ENCODE measurements around the gene FOXN1. TPM values are rescaled to one million over a fixed set of nuclear protein-coding genes. Genes with fewer than 3 reads are reported as not detected.

FOXN1 gene
- total RNA-seq, 4 donors from 2014 or later = not detected

DNA sequence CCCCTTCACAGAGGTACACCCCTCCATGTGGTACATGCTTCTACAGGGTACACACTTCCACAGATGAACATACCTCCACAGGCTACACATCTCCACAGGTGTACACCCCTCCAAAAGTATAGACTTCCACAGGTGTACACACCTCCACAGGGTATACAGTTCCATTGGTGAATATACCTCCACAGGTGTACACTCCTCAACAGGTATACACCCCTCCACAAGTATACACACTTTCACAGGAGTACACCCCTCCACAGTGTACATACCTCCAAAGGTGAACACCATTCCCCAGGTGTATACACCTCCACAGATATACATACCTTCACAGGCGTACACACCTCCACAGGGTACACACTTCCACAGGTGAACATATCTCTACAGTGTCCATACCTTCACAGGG, 9.4 kb downstream of the FOXN1 start:
- no peaks in the 10 kb centered on the region for H3K27me3 ChIP-seq
- no peak for TF ChIP-seq CTCF (IDR thresholded peaks at IDR 0.05)
- TF ChIP-seq POLR2A (IDR thresholded peaks at IDR 0.05) = no peak
- H3K27ac ChIP-seq = no peak overlapping the region
- H3K9me3 ChIP-seq = no peaks in the 10 kb centered on the region
- no peak overlapping the region for H3K4me3 ChIP-seq
- H3K4me1 ChIP-seq = no peaks in the 10 kb centered on the region
- no peaks in the 10 kb centered on the region for H3K36me3 ChIP-seq
- DNase-seq = no peak

GRCh38 chr17:28518132-28518531, 12.0 kb downstream of the FOXN1 start:
- Histone ChIP-seq H3K27me3 (no peaks in the 10 kb centered on the region), H3K4me1 (no peaks in the 10 kb centered on the region), H3K4me3 (no peak overlapping the region), H3K27ac (no peak overlapping the region), H3K9me3 (no peaks in the 10 kb centered on the region), H3K36me3 (no peaks in the 10 kb centered on the region)
- no peak for DNase-seq
- TF ChIP-seq POLR2A (IDR thresholded peaks at IDR 0.05) (no peak), CTCF (IDR thresholded peaks at IDR 0.05) (no peak)

DNA sequence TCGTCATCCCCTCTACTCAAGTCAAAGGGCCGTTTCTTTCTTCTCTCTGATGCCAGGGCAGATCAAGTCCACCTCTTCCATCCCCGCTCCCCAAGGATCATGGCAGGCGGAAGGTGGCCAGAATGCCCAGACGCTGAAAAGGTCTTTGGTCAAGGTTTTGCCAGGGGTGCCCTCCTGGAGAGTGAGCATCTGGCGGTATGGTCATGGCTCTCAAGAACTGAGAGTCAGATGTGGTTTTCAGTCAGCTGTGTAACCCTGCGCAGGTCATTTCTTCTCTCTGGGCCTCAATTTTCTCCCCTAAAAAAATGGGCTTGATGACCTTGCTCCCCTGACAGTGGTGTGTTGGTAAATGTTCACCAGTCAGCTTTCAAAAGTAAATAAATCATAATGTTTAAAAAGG, 12.4 kb downstream of the FOXN1 start:
- no peak overlapping the region for H3K27ac ChIP-seq
- H3K27me3 ChIP-seq = no peaks in the 10 kb centered on the region
- H3K9me3 ChIP-seq = no peaks in the 10 kb centered on the region
- no peak overlapping the region for H3K4me3 ChIP-seq
- DNase-seq = no peak
- H3K36me3 ChIP-seq = no peaks in the 10 kb centered on the region
- TF ChIP-seq CTCF (IDR thresholded peaks at IDR 0.05) (no peak), POLR2A (IDR thresholded peaks at IDR 0.05) (no peak)
- H3K4me1 ChIP-seq = no peaks in the 10 kb centered on the region

DNA sequence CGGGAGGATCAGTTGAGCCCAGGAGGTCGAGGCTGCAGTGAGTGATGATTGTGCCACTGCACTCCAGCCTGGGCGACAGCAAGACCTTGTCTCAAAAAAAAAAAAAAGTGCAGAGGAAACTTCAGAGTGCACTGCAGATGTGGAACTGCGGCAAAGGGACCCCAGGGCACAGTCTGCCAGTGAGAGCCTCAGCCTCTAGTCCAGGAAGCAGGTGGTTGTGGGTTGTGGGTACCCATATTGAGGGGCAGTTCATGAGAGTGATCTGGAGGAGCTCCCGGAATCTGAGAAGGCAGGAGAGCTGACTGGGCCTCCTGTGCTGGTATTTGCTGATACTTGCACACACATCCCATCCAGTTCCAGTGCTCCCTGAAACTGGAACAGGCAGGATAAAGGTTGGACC, 13.1 kb downstream of the FOXN1 start:
- H3K27ac ChIP-seq = no peak overlapping the region
- H3K4me1 ChIP-seq = no peaks in the 10 kb centered on the region
- no peak for TF ChIP-seq POLR2A (IDR thresholded peaks at IDR 0.05)
- no peak for TF ChIP-seq CTCF (IDR thresholded peaks at IDR 0.05)
- no peaks in the 10 kb centered on the region for H3K36me3 ChIP-seq
- DNase-seq = no peak
- H3K27me3 ChIP-seq = no peaks in the 10 kb centered on the region
- H3K4me3 ChIP-seq = no peak overlapping the region
- H3K9me3 ChIP-seq = no peaks in the 10 kb centered on the region

DNA sequence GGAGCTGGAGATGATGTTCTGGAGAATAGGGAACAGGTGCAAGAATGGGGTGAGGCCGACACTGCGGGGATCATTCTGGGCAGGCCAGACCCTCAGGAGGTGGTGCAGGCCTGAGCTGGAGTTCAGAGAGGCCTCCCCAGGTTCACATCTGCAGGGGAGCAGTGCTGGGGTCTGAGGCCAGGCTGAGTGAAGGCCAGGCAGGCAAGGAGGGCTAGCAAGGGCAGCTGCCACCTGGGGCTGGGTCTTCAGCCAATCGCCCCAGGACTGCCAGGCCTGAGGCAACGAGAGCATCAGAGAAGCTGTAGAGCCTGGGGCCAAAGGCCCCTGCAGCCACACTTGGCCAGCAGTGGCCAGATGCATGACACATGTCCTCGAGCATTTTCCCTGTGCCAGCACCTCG, 14.5 kb downstream of the FOXN1 start:
- Histone ChIP-seq H3K27ac (no peak overlapping the region), H3K4me1 (peaks cover 0 to 12% (median 0%) of the 10 kb centered on the region in 4 donors), H3K36me3 (no peaks in the 10 kb centered on the region), H3K4me3 (no peak overlapping the region), H3K9me3 (no peaks in the 10 kb centered on the region), H3K27me3 (no peaks in the 10 kb centered on the region)
- TF ChIP-seq POLR2A (IDR thresholded peaks at IDR 0.05) (no peak), CTCF (IDR thresholded peaks at IDR 0.05) (no peak)
- DNase-seq = no peak
